Suppressor macrophage (primary cell): ENCODE data around the gene SMAD7.

Source experiments
- DNase-seq, 4 experiments: peaks; one replicate each; pipeline ENCODE4 v3.0.0-alpha.2; 2020 to 2022

Gene SMAD7

DNA sequence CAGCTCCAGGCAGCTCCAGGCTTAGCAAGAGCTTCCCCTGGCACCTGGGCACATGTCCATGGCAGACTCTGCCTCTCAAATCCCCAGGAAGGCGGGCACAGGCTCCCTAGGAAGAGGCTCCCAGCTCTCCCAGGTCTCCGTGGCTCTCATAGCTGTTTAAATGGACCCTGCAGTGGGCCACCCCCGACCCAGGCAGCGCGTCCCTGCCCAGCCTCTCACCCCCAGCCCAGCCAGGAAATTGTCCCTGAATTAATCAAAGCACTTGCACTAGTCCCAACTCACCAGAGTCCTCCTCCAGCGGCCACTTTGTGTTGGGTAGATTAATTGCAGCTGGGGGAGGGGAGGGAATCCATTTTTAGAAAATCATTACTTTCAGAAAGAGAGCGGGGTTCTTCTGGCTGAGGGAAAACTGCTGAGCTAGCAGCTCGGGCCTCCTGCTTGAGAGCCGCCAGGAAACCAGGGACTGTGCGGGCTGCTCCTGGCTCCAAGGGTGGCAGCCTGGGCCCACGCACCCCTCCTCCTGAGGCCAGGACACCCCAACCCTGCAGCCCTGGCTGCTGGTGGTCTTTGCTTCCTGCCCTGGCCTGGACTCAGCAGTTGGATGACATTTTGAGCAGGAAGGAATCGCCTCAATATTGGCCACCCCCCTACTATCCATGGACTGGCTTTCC is 36.0 kb downstream of the SMAD7 start:
- no peak for DNase-seq

DNA sequence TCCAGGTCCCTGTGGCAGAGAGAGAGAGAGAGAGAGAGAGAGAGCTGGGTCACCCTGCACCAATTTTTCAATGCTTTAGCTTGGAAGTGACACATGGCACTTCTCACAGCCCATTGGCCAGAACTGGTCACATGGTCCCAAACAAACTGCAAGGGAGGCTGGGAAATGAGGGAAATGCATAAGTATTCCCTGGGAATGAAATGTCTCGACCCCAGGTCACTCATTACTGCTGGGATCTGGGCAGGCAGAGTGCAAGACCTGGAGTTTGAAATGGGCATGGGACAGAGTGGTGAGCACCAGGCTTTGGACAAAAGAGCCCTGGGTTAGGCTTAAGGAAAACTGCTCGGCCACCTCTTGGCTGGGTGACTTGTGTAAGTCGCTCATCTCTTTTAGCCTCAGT is 37.0 kb downstream of the SMAD7 start:
- no peak for DNase-seq

DNA sequence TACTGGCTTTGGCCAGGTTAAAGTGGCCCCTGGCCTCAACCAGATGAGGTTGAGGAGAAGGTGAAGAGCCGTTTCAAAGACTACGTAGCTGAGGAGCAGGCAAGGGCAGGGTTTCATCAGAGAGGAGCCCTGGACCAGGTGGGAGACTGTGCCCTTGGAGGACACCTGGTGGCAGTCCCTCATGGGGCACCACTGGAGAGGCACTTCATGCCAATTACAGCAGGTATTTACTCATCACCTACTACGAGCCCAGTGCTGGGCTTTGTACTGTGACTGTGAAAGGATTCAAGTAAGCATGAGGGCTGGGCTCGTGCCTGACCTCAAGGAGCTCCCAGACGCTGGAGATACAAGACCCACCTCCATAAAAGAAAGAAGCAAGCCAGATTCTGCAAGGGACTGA is 37.6 kb downstream of the SMAD7 start:
- DNase-seq = no peak

DNA sequence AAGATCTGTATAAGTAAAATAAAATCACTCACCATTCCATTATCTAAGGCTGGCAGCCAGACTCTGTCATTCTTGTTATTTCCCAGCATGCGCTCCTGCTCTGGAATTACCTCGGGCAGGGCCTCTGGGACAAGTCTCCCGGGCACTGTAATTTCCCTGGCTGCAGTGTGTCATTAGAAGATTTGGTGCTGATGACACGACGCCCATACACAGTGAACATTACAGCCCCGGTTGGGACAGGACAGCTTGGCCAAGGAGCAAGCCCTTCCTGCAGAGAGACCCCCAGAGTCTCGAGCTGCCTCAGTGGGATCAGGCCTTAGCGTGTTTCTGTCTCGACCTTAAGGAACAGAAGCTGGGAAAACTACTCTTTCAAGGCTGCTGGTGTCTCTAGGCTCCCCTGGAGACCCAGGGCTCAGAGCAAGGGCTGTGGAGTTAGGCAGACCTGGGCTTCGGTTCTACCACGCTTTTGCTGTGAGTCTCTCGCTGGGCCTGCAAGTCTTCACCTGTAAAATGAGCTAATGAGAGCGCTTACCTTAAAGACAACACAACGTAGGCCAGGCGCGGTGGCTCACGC is 39.7 kb downstream of the SMAD7 start:
- no peak for DNase-seq

DNA sequence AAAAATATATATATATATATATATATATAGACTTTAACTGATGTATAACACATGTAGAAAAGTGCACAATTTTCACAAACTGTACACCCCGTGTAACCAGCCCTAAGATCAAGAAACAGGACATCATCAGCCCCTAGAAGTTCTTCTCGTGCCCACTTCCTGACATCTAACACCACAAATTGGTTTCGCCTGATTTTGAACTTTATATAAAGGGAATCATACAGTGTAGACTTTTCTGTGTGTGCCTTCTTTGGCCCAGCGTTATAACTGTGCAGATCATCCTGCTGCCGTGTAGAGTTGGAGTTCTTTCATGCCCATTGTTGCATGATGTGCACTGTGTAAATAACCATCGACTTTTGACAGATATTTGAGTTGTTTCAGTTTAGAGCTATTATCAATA is 41.0 kb downstream of the SMAD7 start:
- DNase-seq = no peak

DNA sequence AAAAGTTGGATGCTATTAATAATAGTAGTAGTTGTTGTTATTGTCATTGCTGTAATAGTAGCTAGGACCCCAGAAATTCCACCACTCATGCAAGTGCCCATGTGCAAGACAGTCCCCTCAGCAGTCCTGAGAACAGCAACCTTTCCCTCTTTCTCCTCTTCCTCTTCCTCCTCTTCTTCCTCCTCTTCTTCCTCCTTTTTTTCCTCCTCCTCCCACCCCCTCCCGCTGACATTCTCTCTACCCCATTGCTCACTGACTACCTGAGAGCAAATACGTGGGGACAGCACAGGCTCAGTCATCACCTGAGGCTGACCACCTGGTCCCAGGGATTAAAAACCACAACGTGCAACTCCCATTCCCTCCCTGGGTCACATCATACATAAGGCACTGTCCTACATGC is 41.8 kb downstream of the SMAD7 start:
- DNase-seq = no peak

DNA sequence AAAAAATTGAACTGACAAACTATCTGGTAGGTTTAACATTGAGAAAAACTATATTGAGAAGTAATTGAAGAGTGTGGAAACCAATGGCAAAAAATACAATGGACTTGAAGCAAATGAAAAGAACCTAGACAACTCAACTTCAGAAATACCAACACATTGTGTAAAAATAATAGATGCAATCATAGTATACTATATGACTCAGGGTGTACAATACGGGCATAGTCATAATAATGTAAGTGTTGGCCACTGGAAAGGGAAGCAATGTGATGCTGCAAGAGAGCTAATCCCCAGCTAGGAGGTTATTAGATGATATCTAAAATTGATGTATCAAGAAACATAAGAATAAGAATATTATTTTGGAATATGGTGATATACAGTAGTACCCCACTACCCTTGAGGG is 45.3 kb downstream of the SMAD7 start:
- peak in 2 of 4 experiments; percentile 61 to 65 for DNase-seq

DNA sequence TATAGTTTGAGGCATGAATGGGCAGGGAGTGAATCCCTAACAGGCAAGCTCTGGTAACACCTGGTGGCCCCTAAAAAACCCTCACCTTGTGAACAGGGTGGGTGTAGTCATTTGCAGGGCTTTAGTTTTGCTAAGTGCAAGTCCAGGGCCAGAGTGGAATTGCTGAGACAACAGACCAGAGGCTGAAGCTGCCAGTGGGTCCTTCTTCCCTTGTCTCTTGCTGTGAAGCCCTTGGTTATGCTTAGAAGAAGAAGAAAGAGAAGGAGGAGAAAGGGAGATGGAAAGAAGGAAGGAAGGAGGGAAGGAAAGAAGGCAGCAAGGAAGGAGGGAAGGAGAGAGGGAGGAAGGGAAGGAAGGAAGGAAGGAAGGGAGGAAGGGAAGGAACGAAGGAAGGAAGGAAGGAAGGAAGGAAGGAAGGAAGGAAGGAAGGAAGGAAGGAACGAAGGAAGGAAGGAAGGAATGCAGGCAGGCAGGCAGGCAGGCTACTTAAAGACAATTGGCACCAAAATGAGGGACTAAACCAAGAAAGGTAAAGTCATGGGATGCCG is 45.8 kb downstream of the SMAD7 start:
- DNase-seq = no peak

DNA sequence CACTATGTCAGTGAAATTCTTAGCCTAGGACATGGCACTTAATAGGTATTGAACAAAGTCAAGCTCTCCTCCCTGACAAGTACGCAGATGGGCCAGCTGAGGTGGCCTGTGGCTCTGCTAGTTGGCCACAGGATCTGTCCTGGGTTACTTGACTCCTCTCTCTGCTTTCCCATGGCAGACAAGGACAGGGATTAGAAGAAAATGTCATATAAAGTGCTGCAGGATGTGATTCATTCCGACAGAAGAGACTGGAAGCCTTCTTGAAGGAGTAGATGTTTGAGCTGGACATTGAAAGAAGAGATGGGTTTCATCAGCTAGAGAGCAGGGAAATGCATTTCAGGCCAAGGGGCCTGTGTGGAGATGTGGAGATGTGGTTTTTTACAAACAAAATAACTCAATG is 46.7 kb downstream of the SMAD7 start:
- no peak for DNase-seq

DNA sequence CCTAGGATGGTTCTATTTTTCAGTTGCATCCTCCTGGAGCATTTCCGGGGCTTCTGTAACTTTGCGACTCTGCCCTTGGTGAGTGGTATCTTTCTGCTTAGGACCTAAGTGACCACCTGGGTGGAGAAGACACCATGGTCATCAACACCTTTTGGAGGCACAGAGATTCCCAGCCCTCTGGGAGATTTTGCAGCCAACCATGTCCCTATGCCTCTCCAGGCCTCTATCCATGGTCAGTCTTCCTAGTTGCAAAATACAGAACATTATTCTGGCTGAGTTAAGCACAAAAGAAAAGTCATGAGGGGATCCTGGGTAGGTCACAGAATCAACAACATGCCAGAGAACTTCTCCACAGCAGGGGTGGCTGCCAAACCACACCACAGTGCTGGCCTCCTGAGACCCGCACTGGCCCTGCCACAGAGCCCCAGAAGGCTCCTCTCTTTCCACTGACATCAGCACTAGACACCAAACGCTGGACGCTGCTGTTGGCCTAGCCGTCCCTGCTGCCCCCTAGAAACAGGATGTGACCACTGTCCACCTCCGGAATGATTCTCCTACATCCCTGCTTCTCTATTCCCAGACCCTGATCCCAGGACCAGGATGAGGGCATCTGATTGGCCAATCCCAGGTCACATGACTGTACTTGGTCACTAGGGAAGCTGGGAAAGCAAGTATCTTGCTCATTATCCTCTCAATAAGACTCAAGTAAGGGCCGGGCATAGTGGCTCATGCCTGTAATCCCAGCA is 47.7 kb downstream of the SMAD7 start:
- peak; percentile 85 to 91 (median 86) for DNase-seq

DNA sequence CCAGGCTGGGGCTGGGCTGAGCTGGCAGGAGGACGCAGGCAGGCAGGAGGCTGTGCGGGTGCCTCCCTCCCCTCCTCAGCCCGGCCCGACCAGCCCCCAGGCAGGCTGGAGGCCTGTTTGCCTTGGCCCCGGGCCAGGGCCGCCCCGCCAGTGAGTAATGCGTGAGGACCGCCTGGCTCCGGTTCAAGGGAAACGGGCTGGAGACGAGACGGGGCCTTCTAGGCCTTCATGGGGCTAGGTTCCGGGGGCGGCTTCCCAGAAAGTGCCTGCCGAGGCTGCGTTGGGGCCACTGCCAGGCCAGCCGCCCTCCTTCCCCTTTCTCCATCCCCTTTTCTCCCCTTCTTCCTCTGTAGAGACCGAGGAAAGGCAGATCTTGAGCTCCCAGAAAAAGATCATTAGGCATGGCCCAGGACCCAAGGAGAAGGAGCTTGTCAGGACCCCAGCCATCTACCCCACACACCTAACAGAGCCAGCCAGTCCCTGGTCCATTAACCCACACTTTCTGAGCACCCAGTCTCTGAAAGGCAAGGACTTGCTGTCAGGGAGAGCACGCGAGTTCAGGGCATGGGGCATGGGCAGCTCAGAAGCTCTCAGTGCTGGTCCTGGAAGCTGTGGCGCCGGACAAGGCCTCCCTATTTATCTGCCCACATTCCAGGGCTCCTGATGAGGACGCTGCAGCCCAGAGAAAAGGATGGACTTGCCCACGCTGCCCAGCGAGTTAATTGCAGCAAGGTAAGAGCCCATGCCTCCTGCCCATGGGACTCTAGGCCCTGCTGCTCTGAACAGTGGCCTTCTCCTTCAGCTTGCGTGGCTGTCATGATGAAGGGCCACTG is 48.5 kb downstream of the SMAD7 start:
- DNase-seq = peak; percentile 85 to 91 (median 88)

DNA sequence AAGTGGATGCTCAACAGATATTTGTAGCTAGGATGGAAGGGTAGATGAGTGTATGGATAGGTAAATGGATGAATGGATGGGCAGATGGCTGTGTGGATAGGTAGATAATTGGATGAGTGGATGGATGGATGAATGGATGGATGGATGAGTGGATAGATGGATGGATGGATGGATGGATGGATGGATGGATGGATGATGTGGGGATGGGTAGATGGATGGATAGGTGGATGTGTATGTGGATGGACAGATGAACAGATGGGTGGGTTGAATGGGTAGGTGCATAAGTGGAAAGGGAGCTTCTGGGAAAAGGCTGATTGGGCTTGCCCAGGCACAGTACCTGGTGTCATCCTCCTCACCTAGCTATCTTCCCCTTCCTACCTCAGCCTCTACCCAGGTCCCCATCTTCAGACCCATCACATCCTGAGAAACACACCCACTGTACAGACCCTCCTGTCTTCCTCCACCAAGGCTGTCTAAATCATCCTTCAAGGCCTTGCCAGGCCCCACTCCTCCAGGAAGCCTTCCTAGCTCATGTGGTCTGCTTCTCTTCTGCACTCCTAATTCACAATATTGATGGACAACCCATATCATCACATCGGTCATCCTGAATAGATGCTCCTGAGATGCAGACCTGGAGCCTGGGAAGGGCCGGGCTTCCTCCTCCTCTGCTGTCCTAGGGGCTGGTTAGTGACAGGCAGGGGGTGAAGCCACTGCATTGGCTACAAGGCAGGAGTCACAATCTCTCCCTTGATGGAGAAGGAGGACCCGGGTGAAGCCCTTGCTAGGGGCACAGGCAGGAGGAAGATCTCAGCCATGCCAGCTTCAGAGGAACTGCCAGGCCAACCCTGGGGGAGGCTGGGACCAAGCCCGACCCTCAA is 49.4 kb downstream of the SMAD7 start:
- no peak for DNase-seq

DNA sequence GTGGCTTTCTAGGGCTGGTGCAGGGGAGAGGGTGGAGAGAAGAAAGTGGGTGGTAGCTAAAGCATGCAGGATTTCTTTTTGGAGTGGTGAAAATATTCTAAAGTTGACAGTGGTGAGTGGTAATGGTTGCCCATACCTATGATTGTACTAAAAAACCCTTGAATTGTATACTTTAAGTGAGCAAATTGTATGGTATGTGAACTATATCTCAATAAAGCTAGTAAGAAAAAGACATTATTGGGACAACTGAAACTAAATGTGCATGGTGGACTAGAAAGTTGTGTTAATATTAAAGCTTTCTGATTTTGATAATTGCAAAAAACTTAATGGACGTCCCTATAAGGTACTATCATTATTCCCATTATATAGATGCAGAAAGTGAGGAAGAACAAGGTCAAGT is 50.3 kb downstream of the SMAD7 start:
- DNase-seq = no peak

DNA sequence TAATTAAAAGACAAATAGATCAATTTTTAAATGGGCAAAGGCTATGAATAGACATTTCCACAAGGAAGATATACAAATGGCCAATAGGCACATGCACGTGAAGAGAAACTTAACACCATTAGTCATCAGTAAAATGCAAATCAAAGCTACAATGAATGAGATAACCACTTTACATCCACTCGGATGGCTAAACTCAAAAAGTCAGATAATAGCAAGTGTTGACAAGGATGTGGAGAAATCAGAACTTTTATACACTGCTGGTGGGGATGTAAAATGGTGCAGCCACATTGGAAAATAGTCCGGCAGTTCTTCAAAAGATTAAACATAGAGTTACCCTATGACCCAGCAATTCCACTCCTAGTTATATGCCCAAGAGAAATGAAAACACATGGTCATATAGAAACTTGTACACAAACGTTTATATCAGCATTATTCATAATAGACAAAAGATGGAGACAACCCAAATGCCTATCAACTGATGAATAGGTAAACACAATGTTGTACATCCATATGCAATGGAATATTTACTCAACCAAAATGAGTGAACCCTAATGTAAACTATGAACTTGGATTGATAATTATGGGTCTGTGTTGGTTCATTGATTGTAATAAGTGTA is 51.1 kb downstream of the SMAD7 start:
- DNase-seq = no peak

DNA sequence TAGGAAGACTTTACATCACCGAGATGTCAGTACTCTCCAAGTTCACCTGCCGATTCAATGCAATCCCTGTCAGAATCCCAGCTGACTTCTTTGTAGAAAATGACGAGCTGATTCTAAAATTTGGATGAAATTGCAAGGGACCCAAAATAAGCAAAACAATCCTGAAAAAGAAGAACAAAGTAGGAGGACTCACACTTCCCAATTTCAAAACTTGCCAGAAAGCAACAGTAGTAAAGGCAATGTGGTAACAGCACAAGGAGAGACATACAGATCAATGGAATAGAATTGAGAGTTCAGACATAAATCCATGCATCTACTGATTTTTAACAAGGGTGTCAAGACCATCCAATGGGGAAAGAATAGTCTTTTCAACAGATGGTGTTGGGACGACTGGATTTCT is 52.2 kb downstream of the SMAD7 start:
- peak in 2 of 4 experiments; percentile 49 to 66 for DNase-seq

DNA sequence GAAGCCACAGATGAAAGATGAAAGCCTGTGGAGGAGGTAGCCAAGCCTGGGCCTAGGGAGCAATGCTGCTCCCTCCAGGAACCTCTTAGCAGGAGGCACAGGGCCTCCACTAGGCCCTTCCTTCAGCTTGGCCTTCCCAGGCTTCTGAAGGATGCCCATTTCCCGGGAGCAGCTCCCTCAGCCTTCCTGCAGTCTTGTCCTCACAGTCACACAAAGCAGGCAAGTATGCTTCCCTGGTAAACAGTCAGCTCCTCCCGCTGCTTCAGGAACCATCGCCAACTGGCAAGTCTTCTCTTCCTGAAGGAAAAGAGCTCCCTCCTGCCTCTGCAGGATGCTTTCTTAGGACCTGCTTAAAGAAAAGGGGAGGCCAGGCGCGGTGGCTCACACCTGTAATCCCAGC is 53.2 kb downstream of the SMAD7 start:
- DNase-seq = no peak

DNA sequence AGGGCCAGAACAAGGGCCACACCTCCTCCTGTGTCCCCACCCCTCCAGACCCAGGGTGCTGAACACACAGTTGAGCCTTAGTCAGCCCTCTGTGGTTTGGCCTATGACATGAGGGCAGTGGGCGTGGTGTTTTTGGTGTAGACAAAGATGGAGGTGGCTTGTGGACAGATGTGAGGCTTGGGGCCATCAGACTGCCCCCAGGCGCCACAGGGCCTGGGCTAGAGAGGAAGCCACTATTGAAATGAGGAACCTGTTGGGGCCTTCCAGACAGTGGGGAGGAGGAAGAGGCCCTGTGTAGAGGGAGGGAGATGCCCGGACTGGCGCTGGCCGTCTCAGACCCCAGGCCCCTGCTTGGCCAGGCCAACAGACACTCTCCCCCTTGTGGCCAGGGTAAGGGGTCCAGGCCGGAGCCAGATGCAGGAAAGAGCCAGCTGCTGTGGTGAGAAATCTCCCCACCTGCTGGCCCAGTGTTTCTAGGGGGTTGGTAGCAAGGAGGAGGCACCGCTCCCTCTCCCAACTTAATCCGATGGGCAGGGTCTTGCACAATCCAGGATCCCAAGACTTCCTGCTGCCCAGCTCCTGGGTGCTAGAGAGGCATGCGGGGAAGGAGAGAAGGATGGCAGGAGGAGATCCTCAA is 53.8 kb downstream of the SMAD7 start:
- peak; percentile 97 to 99 (median 98) for DNase-seq

DNA sequence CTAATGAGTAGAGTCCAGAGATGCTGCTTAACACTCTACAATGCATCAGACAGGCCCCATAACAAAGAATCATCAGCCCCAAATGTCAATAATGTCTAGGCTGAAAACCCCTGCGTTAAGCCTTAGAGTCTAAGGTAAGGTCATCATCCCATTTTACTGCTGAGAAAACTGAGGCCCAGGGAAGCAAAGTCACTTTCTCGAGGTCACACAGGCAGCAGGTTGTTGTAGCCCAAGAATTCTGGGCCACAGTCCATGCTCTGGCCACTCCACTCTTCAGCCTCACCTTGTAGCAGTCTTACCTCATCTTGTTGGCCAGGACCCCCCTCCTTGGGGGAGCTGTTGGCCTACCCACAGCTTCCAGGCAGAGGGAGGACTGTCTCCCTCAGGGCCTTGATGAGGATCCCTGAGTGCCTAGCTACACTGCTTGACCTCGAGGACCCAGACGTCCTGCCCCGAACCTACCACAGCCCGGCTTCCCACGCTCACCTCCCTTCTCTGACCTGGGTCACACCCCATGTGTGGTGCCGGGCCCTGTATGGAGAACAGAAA is 54.4 kb downstream of the SMAD7 start:
- DNase-seq = no peak

DNA sequence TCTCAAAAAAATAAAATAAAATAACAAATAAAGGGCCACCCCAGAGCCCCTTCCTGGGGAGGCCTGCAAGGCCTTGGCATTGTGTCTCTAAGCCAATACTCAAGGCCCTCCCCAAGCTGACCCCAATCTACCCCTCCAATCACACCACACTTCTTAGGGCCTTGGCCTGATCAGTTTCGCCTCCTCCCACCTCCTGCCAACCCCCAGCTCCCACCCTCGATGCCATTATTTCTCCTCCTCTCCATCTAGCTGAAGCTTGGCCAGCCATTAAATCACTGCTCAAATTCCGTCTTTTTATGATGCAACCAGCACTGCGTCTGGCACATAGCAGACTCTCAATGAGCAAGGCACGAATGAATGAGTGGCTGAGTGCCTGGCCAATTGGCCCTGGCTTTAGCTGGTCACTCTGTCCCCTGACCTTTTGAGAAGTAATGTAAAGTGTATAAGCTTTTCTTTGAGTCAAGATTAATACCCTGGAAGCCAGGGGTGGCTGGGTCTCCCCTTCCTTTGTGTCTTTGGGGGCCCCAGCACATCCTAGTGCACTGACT is 55.9 kb downstream of the SMAD7 start:
- DNase-seq = no peak
